Measurements from ENCODE around the gene PRKRIP1.

DNA sequence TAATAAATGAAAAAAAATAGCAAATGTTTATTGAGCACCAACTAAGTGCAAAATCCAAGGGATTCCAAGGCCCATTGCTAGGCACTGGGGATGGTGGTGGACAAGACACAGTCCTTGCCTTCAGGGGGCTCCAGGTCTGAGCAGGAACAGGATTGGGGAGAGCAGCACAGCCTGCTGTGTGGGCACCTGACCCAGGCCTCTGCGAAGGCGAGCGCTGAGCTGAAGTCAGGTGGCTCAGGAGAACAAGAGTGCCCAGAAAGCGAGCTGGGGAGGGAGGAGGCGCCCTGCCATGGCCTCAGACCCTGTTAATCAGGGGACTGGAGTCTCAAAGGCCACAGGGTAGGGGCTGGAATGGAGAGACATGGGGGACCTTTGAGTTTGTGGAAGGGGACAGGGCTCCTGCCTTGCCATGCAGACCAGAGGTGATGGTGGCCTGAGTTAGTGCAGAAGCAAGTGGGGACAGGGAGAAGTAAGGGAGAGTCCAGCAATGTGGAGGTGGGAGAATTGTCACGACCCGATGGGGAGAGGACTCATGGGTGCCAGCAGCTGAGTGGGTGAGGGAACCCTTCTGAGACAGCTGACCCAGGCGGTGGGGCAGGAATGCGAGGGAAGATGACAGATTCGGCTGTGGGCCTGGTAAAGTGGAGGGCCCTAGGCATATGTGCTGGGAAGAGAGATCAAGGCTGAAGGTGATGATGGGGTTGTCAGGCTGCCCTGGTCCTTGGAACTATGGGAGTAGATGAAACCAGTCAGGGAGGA lies 33.2 kb downstream of the PRKRIP1 start:
- TF ChIP-seq POLR2AphosphoS5 (IDR thresholded peaks at IDR 0.05; ENCODE audit: low read depth, low read length) (no peak), POLR2A (IDR thresholded peaks at IDR 0.05; ENCODE audit: low read depth, low read length) (no peak)

Data from GM12892 (cell line).